Astrocyte (in vitro differentiated cells and primary cell): ENCODE results near the gene EP300. TPM values are rescaled to one million over a fixed set of nuclear protein-coding genes. Genes with fewer than 3 reads are reported as not detected.

ENCODE experiments used
- DNase-seq: peaks from one replicate; pipeline ENCODE4 v3.0.0-alpha.2; 2010; ENCODE audit warnings: low read depth
- FAIRE-seq: peaks from 2 replicates; lab custom pipeline; 2011; peaks lifted over from hg19 to GRCh38; lab: Jason Lieb, UNC
- H2AFZ ChIP-seq: 2 replicates; pipeline ENCODE4 v1.6.0; 2012; ENCODE audit warnings: low read depth, low read length, inconsistent platforms
- H3K27ac ChIP-seq: 2 replicates; pipeline ENCODE4 v1.5.1; 2011; ENCODE audit warnings: low read depth, low read length, inconsistent platforms
- H3K27me3 ChIP-seq: 2 replicates; pipeline ENCODE4 v1.6.0; 2011; ENCODE audit warnings: low read length, inconsistent platforms; ENCODE audit not compliant: insufficient read depth
- H3K36me3 ChIP-seq: 2 replicates; pipeline ENCODE4 v1.5.1; 2011; ENCODE audit warnings: low read length, inconsistent platforms; ENCODE audit not compliant: insufficient read depth
- H3K4me1 ChIP-seq: 2 replicates; pipeline ENCODE4 v1.5.1; 2011; ENCODE audit warnings: low read length, inconsistent platforms; ENCODE audit not compliant: insufficient read depth
- H3K4me2 ChIP-seq: 2 replicates; pipeline ENCODE4 v1.6.0; 2012; ENCODE audit warnings: low read length, inconsistent platforms
- H3K4me3 ChIP-seq: 2 replicates; pipeline ENCODE4 v1.5.1; 2011; ENCODE audit warnings: low read depth, mild to moderate bottlenecking, low read length, inconsistent platforms; ENCODE audit not compliant: insufficient read depth
- H3K79me2 ChIP-seq: 2 replicates; pipeline ENCODE4 v1.6.0; 2012; ENCODE audit warnings: mild to moderate bottlenecking, low read length, inconsistent platforms; ENCODE audit not compliant: insufficient read depth
- H3K9ac ChIP-seq: 2 replicates; pipeline ENCODE4 v1.6.0; 2012; ENCODE audit warnings: mild to moderate bottlenecking, low read length, inconsistent platforms
- H3K9me3 ChIP-seq: 2 replicates; pipeline ENCODE4 v1.5.1; 2012; ENCODE audit warnings: low read depth, mild to moderate bottlenecking, low read length, inconsistent platforms; ENCODE audit not compliant: insufficient read depth
- H4K20me1 ChIP-seq: 2 replicates; pipeline ENCODE4 v1.6.0; 2012; ENCODE audit warnings: low read length, inconsistent platforms; ENCODE audit not compliant: insufficient read depth
- H3K27ac Mint-ChIP-seq: one replicate; pipeline ENCODE4 v1.8.0; 2021; ENCODE audit warnings: mild to moderate bottlenecking, mixed read lengths; ENCODE audit not compliant: unreplicated experiment
- H3K27me3 Mint-ChIP-seq: one replicate; pipeline ENCODE4 v1.8.0; 2021; ENCODE audit warnings: low read depth, mixed read lengths; ENCODE audit not compliant: unreplicated experiment
- H3K36me3 Mint-ChIP-seq: one replicate; pipeline ENCODE4 v1.8.0; 2021; ENCODE audit warnings: low read depth, mixed read lengths; ENCODE audit not compliant: unreplicated experiment
- H3K4me1 Mint-ChIP-seq: one replicate; pipeline ENCODE4 v1.8.0; 2021; ENCODE audit warnings: low read depth, mixed read lengths; ENCODE audit not compliant: unreplicated experiment
- H3K4me3 Mint-ChIP-seq: one replicate; pipeline ENCODE4 v1.8.0; 2021; ENCODE audit warnings: mild to moderate bottlenecking, moderate library complexity, mixed read lengths; ENCODE audit not compliant: unreplicated experiment
- H3K9me3 Mint-ChIP-seq: one replicate; pipeline ENCODE4 v1.8.0; 2021; ENCODE audit warnings: mild to moderate bottlenecking, mixed read lengths; ENCODE audit not compliant: unreplicated experiment
- EZH2 ChIP-seq: IDR thresholded peaks from 2 replicates; pipeline ENCODE4 v1.6.1; 2012; ENCODE audit warnings: mild to moderate bottlenecking, low read length, inconsistent platforms; ENCODE audit not compliant: insufficient read depth
- total RNA-seq: library from RNA; stranded (reverse); gene quantifications from 2 replicates; pipeline ENCODE4 v1.2.1, GENCODE V29; 2021
- TF ChIP-seq, protein P1 (sequence below): IDR thresholded peaks from 2 replicates; pipeline ENCODE4 v1.5.1; 2011; ENCODE audit warnings: low read depth, mild to moderate bottlenecking, inconsistent platforms, low read length, moderate library complexity; ENCODE audit not compliant: insufficient read depth

EP300 gene
- total RNA-seq, 1 donor from 2014 or later, result 64.7 TPM

DNA sequence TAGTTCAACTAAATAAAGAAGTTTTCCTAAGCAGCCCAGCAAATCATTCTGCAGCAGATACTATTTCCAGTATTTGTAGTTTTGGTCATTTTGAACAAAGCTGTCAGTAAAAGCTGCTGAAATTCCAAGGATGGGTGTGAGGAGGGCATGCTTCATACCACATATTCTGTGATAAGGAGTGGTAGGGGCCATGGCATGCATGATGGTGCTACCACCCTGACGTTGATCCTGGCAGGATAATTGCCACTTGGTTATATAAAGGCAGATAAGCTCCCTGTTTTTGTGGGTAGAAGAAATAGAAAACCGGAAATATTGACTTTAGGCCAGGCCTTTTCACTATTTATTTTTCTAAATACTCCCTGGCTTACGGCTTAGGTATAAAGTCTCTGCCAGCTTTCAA is 79.6 kb downstream of the EP300 start:
- Histone ChIP-seq H3K9ac (no peak overlapping the region), H2AFZ (no peak overlapping the region), H3K27me3 (no peaks in the 10 kb centered on the region), H4K20me1 (peaks cover 45% of the 10 kb centered on the region), H3K4me2 (no peak overlapping the region), H3K4me1 (no peaks in the 10 kb centered on the region), H3K9me3 (no peaks in the 10 kb centered on the region), H3K36me3 (peaks cover 71% of the 10 kb centered on the region), H3K79me2 (peaks cover 4% of the 10 kb centered on the region), H3K4me3 (no peak overlapping the region), H3K27ac (no peak overlapping the region)
- Mint-ChIP-seq H3K9me3 (no peaks in the 10 kb centered on the region), H3K27me3 (no peaks in the 10 kb centered on the region), H3K4me3 (no peak overlapping the region), H3K36me3 (peaks cover 20% of the 10 kb centered on the region), H3K4me1 (peaks cover 7% of the 10 kb centered on the region), H3K27ac (no peak overlapping the region)
- TF ChIP-seq, protein P1, sequence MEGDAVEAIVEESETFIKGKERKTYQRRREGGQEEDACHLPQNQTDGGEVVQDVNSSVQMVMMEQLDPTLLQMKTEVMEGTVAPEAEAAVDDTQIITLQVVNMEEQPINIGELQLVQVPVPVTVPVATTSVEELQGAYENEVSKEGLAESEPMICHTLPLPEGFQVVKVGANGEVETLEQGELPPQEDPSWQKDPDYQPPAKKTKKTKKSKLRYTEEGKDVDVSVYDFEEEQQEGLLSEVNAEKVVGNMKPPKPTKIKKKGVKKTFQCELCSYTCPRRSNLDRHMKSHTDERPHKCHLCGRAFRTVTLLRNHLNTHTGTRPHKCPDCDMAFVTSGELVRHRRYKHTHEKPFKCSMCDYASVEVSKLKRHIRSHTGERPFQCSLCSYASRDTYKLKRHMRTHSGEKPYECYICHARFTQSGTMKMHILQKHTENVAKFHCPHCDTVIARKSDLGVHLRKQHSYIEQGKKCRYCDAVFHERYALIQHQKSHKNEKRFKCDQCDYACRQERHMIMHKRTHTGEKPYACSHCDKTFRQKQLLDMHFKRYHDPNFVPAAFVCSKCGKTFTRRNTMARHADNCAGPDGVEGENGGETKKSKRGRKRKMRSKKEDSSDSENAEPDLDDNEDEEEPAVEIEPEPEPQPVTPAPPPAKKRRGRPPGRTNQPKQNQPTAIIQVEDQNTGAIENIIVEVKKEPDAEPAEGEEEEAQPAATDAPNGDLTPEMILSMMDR, result no peak
- TF ChIP-seq EZH2, result no peak
- FAIRE-seq, result no peak
- DNase-seq, result no peak

DNA sequence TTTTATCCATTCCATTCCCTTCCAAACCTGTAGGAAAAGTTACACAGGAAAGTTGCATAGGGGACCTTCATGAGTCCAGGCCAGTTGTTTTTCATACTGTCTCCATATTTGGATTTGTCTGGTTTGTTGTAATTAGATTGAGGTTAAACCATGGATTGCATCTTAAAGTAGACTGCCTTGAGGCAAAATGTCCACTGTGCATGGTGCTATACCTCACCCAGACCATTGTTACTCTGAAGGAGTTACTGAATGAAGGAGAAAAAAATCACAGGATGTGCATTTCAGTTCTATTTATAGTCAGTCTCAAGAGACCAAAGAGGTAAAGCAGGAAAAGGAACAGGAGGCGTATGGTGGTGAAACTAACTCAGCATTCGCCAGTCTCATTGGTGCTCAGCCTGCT is 83.2 kb downstream of the EP300 start:
- no peak overlapping the region for H3K4me2 ChIP-seq
- no peak overlapping the region for H3K27ac ChIP-seq
- no peaks in the 10 kb centered on the region for H3K27me3 ChIP-seq
- H3K9ac ChIP-seq, result no peak overlapping the region
- H3K9me3 ChIP-seq, result no peaks in the 10 kb centered on the region
- H3K36me3 Mint-ChIP-seq, result peaks cover 28% of the 10 kb centered on the region
- peaks cover 52% of the 10 kb centered on the region for H4K20me1 ChIP-seq
- H3K4me3 Mint-ChIP-seq, result no peak overlapping the region
- H3K79me2 ChIP-seq, result peaks cover 14% of the 10 kb centered on the region
- DNase-seq (no peak), FAIRE-seq (no peak)
- no peak for TF ChIP-seq EZH2
- TF ChIP-seq, protein P1, result no peak
- no peak overlapping the region for H2AFZ ChIP-seq
- no peak overlapping the region for H3K4me3 ChIP-seq
- H3K4me1 Mint-ChIP-seq, result peaks cover 7% of the 10 kb centered on the region
- no peaks in the 10 kb centered on the region for H3K27me3 Mint-ChIP-seq
- no peaks in the 10 kb centered on the region for H3K9me3 Mint-ChIP-seq
- peaks cover 75% of the 10 kb centered on the region for H3K36me3 ChIP-seq
- H3K4me1 ChIP-seq, result no peaks in the 10 kb centered on the region
- H3K27ac Mint-ChIP-seq, result peak overlapping the region; percentile 58

DNA sequence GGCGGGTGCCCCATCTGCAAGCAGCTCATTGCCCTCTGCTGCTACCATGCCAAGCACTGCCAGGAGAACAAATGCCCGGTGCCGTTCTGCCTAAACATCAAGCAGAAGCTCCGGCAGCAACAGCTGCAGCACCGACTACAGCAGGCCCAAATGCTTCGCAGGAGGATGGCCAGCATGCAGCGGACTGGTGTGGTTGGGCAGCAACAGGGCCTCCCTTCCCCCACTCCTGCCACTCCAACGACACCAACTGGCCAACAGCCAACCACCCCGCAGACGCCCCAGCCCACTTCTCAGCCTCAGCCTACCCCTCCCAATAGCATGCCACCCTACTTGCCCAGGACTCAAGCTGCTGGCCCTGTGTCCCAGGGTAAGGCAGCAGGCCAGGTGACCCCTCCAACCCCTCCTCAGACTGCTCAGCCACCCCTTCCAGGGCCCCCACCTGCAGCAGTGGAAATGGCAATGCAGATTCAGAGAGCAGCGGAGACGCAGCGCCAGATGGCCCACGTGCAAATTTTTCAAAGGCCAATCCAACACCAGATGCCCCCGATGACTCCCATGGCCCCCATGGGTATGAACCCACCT is 84.7 kb downstream of the EP300 start:
- Histone ChIP-seq H3K4me2 (no peak overlapping the region), H2AFZ (no peak overlapping the region), H3K27ac (no peak overlapping the region), H3K79me2 (peaks cover 10% of the 10 kb centered on the region), H3K9ac (no peak overlapping the region), H3K4me1 (peaks cover 6% of the 10 kb centered on the region), H3K36me3 (peaks cover 70% of the 10 kb centered on the region), H3K27me3 (no peaks in the 10 kb centered on the region), H3K4me3 (no peak overlapping the region), H4K20me1 (peaks cover 51% of the 10 kb centered on the region), H3K9me3 (no peaks in the 10 kb centered on the region)
- H3K9me3 Mint-ChIP-seq, result no peaks in the 10 kb centered on the region
- TF ChIP-seq, protein P1, result no peak
- no peak for TF ChIP-seq EZH2
- no peaks in the 10 kb centered on the region for H3K27me3 Mint-ChIP-seq
- H3K36me3 Mint-ChIP-seq, result peaks cover 31% of the 10 kb centered on the region
- peaks cover 11% of the 10 kb centered on the region for H3K4me1 Mint-ChIP-seq
- no peak overlapping the region for H3K27ac Mint-ChIP-seq
- no peak overlapping the region for H3K4me3 Mint-ChIP-seq
- no peak for DNase-seq
- FAIRE-seq, result no peak
